HepG2 (cell line): ENCODE results near the gene SARNP. TPM values are rescaled to one million over a fixed set of nuclear protein-coding genes. Genes with fewer than 3 reads are reported as not detected.

Experiments used
- ARNT2 ChIP-seq: sonication (generic); formaldehyde crosslinking; IDR thresholded peaks from 2 replicates; pipeline ENCODE4 v1.8.0; 2022; ENCODE audit warnings: mild to moderate bottlenecking, low read depth, missing genetic modification reagents, moderate library complexity
- ATF7 ChIP-seq, 2 experiments: fragments of 450-650 bp in 1 of 2; sonication (generic) in 1 of 2; formaldehyde crosslinking in 1 of 2; IDR thresholded peaks; 2 replicates each; pipeline versions ENCODE4 v1.4.0 to v1.6.1; 2016 to 2020; ENCODE audit warnings: antibody characterized with exemption in 1 of 2, mild to moderate bottlenecking in 1 of 2, missing genetic modification reagents in 1 of 2
- ELF1 ChIP-seq: sonication (generic); formaldehyde crosslinking; IDR thresholded peaks from 2 replicates; pipeline ENCODE4 v1.4.0; 2020; ENCODE audit warnings: missing genetic modification reagents
- KAT2B ChIP-seq: fragments of 150-350 bp; IDR thresholded peaks from 2 replicates; pipeline ENCODE4 v1.6.1; 2014; ENCODE audit warnings: low read depth, low read length, borderline replicate concordance
- KDM5A ChIP-seq: fragments of 200-600 bp; sonication (generic); IDR thresholded peaks from 2 replicates; pipeline ENCODE4 v1.7.0; 2018; ENCODE audit warnings: antibody characterized with exemption, mild to moderate bottlenecking, low read length, borderline replicate concordance
- MTA3 ChIP-seq: sonication (generic); formaldehyde crosslinking; IDR thresholded peaks from 2 replicates; pipeline ENCODE4 v1.4.0; 2020; ENCODE audit warnings: missing genetic modification reagents
- NCOA2 ChIP-seq: sonication (generic); formaldehyde crosslinking; IDR thresholded peaks from 2 replicates; pipeline ENCODE4 v1.8.0; 2022; ENCODE audit warnings: inconsistent platforms
- NFIC ChIP-seq: IDR thresholded peaks from 2 replicates; pipeline ENCODE4 v1.6.1; 2012; ENCODE audit warnings: mild to moderate bottlenecking, low read length, inconsistent platforms
- PTBP1 ChIP-seq: fragments of 200-400 bp; formaldehyde crosslinking; IDR thresholded peaks from 2 replicates; pipeline ENCODE4 v1.6.1; 2018; ENCODE audit warnings: low read length, low read depth; ENCODE audit not compliant: poor library complexity, severe bottlenecking
- SAP130 ChIP-seq: IDR thresholded peaks from 2 replicates; pipeline ENCODE4 v1.6.1; 2016; ENCODE audit warnings: low read depth
- ZC3H13 ChIP-seq: sonication (generic); formaldehyde crosslinking; IDR thresholded peaks from 2 replicates; pipeline ENCODE4 v1.8.1; 2023; ENCODE audit warnings: mild to moderate bottlenecking, missing genetic modification reagents, moderate library complexity
- ZEB1 ChIP-seq: IDR thresholded peaks from 2 replicates; pipeline ENCODE4 v1.6.1; 2012; ENCODE audit warnings: mild to moderate bottlenecking, low read depth, inconsistent platforms; ENCODE audit not compliant: insufficient replicate concordance
- ZNF33B ChIP-seq: sonication (generic); formaldehyde crosslinking; IDR thresholded peaks from 2 replicates; pipeline ENCODE4 v1.5.1; 2020; ENCODE audit warnings: mild to moderate bottlenecking, missing genetic modification reagents
- ZNF350 ChIP-seq: sonication (generic); formaldehyde crosslinking; IDR thresholded peaks from 2 replicates; pipeline ENCODE4 v1.4.0; 2020; ENCODE audit warnings: mild to moderate bottlenecking, low read depth, missing genetic modification reagents, borderline replicate concordance
- ZNF788 ChIP-seq: sonication (generic); formaldehyde crosslinking; IDR thresholded peaks from 2 replicates; pipeline ENCODE4 v1.5.0; 2020; ENCODE audit warnings: mild to moderate bottlenecking, missing genetic modification reagents, borderline replicate concordance
- ZNF841 ChIP-seq: sonication (generic); formaldehyde crosslinking; IDR thresholded peaks from 2 replicates; pipeline ENCODE4 v1.8.1; 2023; ENCODE audit warnings: missing genetic modification reagents, borderline replicate concordance
- polyA plus RNA-seq, 8 experiments: library from polyadenylated mRNA; depleted of rRNA in 3 of 8; stranded (reverse) in 7 of 8; unstranded in 1 of 8; fragments of >200 nt; fragmentation: Illumina TruSeq in 4 of 8; extraction: Trizol in 4 of 8; gene quantifications; 2 replicates each; pipeline versions ENCODE4 v1.2.1 to v1.2.3, GENCODE V29; 2011 to 2016; ENCODE audit warnings: low read depth in 4 of 8, missing spikeins in 1 of 8, mixed read lengths in 1 of 8; ENCODE audit not compliant: insufficient read depth in 1 of 8
- total RNA-seq, 5 experiments: library from RNA; depleted of rRNA; stranded (reverse); fragments of >200 nt; fragmentation: Illumina TruSeq; extraction: Trizol; gene quantifications; 2 replicates each; pipeline ENCODE4 v1.2.3, GENCODE V29; 2016; ENCODE audit warnings: low read depth in 1 of 5
- TF ChIP-seq, protein P1 (sequence below): sonication (generic); formaldehyde crosslinking; IDR thresholded peaks from 2 replicates; pipeline ENCODE4 v1.4.0; 2020; ENCODE audit warnings: missing genetic modification reagents
- TF ChIP-seq, protein P2 (sequence below): IDR thresholded peaks from 2 replicates; pipeline ENCODE4 v1.6.1; 2012; ENCODE audit warnings: inconsistent platforms
- TF ChIP-seq, protein P3 (sequence below): sonication (generic); formaldehyde crosslinking; IDR thresholded peaks from 2 replicates; pipeline ENCODE4 v1.4.0; 2020; ENCODE audit warnings: mild to moderate bottlenecking, missing genetic modification reagents
- TF ChIP-seq, protein P4 (sequence below): sonication (generic); formaldehyde crosslinking; IDR thresholded peaks from 2 replicates; pipeline ENCODE4 v1.5.0; 2020; ENCODE audit warnings: mild to moderate bottlenecking, low read depth, missing genetic modification reagents, borderline replicate concordance
- TF ChIP-seq, protein P5 (sequence below): sonication (generic); formaldehyde crosslinking; IDR thresholded peaks from 2 replicates; pipeline ENCODE4 v1.4.0; 2020; ENCODE audit warnings: mild to moderate bottlenecking, missing genetic modification reagents, borderline replicate concordance

SARNP gene
- total and polyA plus RNA-seq, 2 of the 13 experiments (the other 11 are each of a cell fraction or from before 2014, with no cell fraction given) = 59.0 to 95.4 TPM

DNA sequence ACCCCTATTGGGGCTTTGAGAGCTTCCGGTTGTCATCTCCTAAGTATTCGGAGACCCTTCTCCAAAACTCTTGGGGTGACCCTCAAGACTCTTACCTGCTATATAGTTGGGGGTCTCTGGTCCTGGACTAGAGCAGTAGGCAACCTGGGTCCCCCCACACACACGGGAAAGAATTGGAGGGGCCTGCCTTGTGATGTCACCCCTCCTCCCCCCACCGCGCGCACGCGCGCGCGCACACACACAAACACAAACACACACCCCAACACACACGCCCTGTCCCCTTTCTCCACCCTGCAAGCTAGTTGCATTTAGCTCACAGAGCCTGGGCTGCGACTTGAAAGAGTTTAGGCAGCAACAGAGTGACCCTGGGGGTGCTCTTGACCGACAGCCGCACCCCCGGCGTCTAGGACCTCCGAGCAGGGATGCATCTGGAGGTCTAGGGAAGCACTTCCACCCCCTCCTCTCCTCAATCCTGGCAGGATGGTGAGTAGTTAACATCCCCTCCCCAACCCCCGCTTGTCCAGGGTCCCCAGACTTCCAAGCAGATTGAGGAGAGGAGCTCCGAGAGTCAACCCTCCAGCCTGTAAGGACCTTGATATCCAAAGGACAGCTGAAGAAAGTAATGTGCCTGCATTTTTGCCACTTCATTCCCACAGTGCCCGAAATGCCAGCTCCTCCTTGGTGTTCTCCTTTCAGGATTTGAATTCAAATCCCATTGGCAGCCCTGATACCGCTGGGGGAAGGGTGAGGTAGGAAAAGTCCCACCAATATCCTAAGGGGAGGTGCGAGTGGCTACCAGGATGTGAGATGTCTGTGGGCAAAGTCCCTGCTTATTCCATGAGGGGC, 13.3 kb upstream of the SARNP start (continued):
- TF ChIP-seq KDM5A = peak; percentile 59; the same call in 1 of the 2 replicates
- TF ChIP-seq, protein P1, sequence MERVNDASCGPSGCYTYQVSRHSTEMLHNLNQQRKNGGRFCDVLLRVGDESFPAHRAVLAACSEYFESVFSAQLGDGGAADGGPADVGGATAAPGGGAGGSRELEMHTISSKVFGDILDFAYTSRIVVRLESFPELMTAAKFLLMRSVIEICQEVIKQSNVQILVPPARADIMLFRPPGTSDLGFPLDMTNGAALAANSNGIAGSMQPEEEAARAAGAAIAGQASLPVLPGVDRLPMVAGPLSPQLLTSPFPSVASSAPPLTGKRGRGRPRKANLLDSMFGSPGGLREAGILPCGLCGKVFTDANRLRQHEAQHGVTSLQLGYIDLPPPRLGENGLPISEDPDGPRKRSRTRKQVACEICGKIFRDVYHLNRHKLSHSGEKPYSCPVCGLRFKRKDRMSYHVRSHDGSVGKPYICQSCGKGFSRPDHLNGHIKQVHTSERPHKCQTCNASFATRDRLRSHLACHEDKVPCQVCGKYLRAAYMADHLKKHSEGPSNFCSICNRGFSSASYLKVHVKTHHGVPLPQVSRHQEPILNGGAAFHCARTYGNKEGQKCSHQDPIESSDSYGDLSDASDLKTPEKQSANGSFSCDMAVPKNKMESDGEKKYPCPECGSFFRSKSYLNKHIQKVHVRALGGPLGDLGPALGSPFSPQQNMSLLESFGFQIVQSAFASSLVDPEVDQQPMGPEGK (CRISPR knock-in tag) = peak; percentile 43; the same call in 1 of the 2 replicates
- TF ChIP-seq ATF7 (IDR thresholded peaks at IDR 0.05) = peak; percentile 84
- peak; percentile 78 for TF ChIP-seq ATF7 (CRISPR knock-in tag; IDR thresholded peaks at IDR 0.05)
- TF ChIP-seq, protein P2, sequence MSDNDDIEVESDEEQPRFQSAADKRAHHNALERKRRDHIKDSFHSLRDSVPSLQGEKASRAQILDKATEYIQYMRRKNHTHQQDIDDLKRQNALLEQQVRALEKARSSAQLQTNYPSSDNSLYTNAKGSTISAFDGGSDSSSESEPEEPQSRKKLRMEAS = peak; percentile 55
- 0 out of 2 replicates have a peak, but pooled peaks have one; percentile 67 for TF ChIP-seq NFIC
- TF ChIP-seq PTBP1 = peak; percentile 42
- TF ChIP-seq, protein P3, sequence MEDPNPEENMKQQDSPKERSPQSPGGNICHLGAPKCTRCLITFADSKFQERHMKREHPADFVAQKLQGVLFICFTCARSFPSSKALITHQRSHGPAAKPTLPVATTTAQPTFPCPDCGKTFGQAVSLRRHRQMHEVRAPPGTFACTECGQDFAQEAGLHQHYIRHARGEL (CRISPR knock-in tag) = no peak
- TF ChIP-seq, protein P4, sequence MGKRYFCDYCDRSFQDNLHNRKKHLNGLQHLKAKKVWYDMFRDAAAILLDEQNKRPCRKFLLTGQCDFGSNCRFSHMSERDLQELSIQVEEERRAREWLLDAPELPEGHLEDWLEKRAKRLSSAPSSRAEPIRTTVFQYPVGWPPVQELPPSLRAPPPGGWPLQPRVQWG = no peak
- peak; percentile 73 for TF ChIP-seq ZEB1
- no peak for TF ChIP-seq MTA3 (CRISPR knock-in tag)
- TF ChIP-seq ZNF788 (CRISPR knock-in tag) = peak; percentile 64
- TF ChIP-seq ZNF33B (CRISPR knock-in tag) = 0 out of 2 replicates have a peak, but pooled peaks have one; percentile 50
- 0 out of 2 replicates have a peak, but pooled peaks have one; percentile 18 for TF ChIP-seq ZNF841 (CRISPR knock-in tag)
- peak; percentile 90 for TF ChIP-seq ZC3H13
- TF ChIP-seq, protein P5, sequence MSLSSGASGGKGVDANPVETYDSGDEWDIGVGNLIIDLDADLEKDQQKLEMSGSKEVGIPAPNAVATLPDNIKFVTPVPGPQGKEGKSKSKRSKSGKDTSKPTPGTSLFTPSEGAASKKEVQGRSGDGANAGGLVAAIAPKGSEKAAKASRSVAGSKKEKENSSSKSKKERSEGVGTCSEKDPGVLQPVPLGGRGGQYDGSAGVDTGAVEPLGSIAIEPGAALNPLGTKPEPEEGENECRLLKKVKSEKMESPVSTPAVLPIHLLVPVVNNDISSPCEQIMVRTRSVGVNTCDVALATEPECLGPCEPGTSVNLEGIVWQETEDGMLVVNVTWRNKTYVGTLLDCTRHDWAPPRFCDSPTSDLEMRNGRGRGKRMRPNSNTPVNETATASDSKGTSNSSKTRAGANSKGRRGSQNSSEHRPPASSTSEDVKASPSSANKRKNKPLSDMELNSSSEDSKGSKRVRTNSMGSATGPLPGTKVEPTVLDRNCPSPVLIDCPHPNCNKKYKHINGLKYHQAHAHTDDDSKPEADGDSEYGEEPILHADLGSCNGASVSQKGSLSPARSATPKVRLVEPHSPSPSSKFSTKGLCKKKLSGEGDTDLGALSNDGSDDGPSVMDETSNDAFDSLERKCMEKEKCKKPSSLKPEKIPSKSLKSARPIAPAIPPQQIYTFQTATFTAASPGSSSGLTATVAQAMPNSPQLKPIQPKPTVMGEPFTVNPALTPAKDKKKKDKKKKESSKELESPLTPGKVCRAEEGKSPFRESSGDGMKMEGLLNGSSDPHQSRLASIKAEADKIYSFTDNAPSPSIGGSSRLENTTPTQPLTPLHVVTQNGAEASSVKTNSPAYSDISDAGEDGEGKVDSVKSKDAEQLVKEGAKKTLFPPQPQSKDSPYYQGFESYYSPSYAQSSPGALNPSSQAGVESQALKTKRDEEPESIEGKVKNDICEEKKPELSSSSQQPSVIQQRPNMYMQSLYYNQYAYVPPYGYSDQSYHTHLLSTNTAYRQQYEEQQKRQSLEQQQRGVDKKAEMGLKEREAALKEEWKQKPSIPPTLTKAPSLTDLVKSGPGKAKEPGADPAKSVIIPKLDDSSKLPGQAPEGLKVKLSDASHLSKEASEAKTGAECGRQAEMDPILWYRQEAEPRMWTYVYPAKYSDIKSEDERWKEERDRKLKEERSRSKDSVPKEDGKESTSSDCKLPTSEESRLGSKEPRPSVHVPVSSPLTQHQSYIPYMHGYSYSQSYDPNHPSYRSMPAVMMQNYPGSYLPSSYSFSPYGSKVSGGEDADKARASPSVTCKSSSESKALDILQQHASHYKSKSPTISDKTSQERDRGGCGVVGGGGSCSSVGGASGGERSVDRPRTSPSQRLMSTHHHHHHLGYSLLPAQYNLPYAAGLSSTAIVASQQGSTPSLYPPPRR (CRISPR knock-in tag) = 0 out of 2 replicates have a peak, but pooled peaks have one; percentile 4
- TF ChIP-seq ZNF350 (CRISPR knock-in tag) = 0 out of 2 replicates have a peak, but pooled peaks have one; percentile 34
- 0 out of 2 replicates have a peak, but pooled peaks have one; percentile 44 for TF ChIP-seq ARNT2 (CRISPR knock-in tag)
- 0 out of 2 replicates have a peak, but pooled peaks have one; percentile 9 for TF ChIP-seq ELF1 (CRISPR knock-in tag)
- TF ChIP-seq NCOA2 (CRISPR knock-in tag) = peak; percentile 21; the same call in 1 of the 2 replicates
- peak; percentile 71 for TF ChIP-seq SAP130 (CRISPR knock-in tag)
- no peak for TF ChIP-seq KAT2B
